GM11168 (cell line): Measurements from ENCODE around the gene ERV3-1.
"Not testable (repeated sequence)": the region's sequence is repeated elsewhere in the genome, so short reads cannot be mapped to it uniquely, and the experiment has no call there.

Experiments used
- in situ Hi-C: fragments of 300-500 bp; cut with MboI; formaldehyde crosslinking; loops from one replicate; pipeline ENCODE4 v1.12.0; 2022; ENCODE audit warnings: low sequenced_read_pairs; ENCODE audit not compliant: unreplicated experiment

ERV3-1 gene

GRCh38 chr7:65006094-65006992 is at the start of gene ERV3-1:
Gene ERV3-1, minus strand, starts transcription at chr7:65006687. Its CDS starts 13,661 bp downstream, at chr7:64993026.
- in situ Hi-C loops: no loop called here

DNA sequence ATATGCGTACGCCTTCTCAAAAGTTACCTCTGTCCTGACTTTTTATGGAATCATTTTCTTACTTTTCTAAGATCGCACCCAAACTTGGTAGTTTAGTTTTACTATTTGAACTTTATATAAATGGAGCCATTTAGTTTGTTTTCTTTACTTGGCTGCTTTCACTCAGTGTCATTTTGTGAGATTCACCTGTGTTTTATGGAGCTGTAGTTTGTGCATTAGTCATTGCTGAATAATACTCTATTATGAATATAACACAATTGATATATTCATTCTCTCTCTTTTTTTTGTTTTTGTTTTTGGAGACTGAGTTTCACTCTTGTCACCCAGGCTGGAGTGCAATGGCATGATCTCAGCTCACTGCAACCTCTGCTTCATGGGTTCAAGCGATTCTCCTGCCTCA is 49.3 kb upstream of the ERV3-1 start:
- in situ Hi-C loops: not testable (repeated sequence)

DNA sequence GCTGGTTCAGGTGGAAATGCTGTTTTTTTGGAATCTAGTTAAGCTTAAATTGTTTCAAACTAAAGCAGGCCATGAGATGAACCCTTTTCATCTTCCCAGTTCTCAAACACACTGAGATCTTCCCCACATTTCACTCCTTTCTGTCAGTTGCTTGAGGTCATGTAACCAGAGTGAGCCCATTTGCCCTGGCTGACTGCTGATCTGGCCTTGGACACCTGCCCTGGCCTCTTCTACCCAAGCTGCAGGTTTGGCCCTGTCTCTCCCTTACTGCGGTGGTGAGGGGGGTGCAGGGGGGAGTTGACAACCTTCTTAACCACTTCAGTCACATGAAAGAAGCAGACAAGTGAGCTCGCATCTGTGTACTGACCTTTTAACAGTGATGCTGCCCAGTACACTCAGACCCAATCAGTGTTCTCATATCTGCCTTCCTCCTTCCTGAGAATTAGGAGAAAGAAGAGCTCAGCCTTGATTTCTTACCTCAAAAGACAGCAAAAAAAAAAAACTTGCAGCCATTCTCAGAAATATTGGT is 48.0 kb upstream of the ERV3-1 start:
- in situ Hi-C loops: not testable (repeated sequence)

DNA sequence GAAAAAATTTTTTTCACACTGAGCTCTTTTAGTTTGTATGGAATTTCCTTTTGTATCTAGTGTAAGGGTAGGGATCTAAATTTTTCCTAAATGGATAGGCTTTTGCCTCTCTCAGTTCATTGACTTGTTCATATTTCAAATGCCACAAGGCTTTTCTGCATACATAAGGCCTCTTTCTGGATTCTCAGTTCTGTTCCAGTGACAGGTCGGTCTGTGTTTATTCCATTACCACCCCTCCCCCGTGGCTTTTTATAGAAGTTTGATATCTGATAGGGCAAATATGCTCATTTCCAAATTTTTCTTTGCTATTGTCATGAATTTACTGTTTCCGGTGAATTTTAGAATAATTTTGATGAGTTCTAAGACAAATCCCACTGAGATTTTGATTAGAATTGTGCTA is 45.2 kb upstream of the ERV3-1 start:
- in situ Hi-C loops: not testable (repeated sequence)

DNA sequence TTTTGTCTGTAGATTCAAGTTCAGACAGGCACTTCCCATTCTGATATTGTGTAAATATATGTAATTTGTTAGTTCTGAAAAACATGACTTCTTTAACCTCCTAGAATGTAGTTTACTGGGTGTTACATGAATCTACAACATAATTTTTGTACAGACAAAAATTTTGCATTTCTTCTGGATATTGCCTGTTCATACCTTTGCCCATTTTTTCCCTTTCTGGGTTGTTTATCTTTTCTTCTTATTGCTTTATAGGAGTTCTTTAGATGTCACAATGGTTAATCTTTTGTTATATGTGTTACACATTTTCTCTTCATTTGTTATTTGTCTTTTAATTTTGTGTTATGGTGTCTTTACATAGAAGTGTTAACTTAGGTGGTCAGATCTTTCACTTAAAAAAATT is 44.7 kb upstream of the ERV3-1 start:
- in situ Hi-C loops: not testable (repeated sequence)

- in situ Hi-C loops: not testable (repeated sequence)
Measured at GRCh38 chr7:65046329-65046728, 39.8 kb upstream of the ERV3-1 start.

- in situ Hi-C loops: not testable (repeated sequence)
Measured at GRCh38 chr7:65045589-65045988, 39.1 kb upstream of the ERV3-1 start.

DNA sequence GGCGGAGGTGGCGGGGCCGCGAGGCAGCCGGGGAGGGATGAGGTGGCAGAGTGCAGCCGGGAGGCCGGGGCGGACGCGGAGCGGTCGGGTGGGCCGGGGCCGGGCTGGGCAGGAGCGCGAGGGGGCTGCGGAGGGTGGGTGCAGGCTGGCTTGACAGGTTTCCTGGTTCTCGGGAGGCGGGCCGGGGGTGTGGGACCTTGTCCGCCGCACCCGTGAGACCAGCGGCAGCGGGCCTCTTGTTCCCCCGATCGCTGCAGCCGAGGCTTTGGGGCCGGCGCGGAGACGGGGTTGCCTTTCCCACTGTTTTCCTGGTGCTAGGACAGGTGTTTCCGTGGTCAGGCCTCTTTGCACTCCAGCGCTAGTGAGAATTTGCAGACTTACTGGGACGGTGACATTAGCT is 32.3 kb upstream of the ERV3-1 start:
- in situ Hi-C loops: not testable (repeated sequence)

DNA sequence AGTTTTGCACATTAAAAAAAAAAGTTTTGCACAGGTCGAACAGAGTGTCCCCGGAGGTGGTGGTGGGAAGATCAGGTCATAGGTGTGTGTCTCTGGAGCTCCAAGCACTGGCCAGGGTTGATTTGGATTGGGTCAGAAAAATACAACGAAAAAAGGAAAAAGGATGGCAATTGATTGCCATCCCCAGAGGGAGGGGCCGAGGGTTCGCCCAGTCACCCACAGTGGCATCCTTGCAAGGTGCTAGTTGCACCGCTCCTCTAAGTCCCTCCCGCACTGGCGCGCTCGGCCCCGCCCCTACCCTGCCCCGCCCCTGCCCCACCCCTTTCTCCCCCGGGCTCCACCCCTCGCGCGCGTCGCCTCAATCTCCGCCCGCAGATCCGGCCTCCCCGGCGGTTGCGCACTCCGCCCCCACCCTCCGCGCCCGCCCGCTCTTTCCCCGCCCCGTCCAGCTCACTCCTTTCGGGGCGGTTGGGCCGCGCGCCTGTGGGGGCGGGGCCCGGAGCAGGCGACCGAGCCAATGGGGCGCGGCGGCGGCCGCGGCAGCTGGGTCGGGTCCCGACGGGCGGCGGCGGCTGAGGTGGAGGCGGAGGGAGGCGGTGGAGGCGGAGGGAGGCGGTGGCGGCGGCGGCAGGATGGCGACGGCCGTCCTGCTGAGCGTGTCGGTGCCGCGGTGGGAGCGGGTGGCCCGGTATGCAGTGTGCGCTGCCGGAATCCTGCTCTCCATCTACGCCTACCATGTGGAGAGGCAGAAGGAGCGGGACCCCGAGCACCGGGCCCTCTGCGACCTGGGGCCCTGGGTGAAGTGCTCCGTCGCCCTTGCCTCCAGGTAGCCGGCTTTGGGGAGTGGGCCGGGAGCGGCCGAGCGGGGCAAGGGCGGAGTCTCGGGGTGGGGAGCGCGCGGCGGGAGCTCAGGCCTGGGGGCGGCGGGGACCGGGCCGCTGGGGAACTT is 31.5 kb upstream of the ERV3-1 start:
- in situ Hi-C loops: no loop called here

DNA sequence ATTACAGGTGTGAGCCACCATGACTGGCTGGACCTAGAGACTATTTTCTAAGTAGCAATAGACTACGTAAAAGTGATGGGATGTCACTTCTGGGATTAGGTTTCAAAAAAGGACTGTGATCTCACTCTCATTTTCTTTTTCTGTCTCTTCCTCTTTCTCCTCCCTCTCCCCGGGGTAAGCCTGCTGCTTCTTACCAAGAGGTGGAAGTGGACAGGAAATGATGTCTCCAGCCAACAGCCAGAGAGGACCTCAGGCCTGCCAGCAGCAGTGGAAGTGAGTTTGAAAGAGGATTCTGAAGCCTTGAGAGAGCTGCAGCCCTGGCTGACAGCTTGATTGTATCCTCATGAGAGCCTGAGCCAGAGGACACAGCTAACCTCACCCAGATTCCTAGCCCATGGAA is 30.0 kb upstream of the ERV3-1 start:
- in situ Hi-C loops: not testable (repeated sequence)

DNA sequence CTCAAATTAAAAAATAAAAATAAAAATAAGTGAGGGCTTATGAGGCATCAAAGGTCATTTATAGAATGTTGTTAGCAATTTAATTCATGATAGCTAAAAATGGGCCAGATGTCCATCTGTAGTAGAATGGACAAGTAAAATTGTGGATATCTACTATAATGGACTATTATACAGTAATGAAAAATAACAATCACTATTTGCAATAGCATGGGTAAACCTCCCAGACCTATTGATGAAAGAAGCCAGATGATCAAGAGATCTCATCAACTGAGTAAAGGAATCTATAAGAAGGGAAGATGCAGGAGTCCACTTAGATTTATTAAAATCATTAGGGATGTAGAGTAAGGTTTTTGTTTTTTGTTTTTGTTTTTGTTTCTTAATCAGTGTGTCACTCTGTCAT is 29.0 kb upstream of the ERV3-1 start:
- in situ Hi-C loops: not testable (repeated sequence)

GRCh38 chr7:65034120-65034782 is 27.8 kb upstream of the ERV3-1 start:
- in situ Hi-C loops: not testable (repeated sequence)

GRCh38 chr7:65033391-65033790 is 26.9 kb upstream of the ERV3-1 start:
- in situ Hi-C loops: not testable (repeated sequence)

DNA sequence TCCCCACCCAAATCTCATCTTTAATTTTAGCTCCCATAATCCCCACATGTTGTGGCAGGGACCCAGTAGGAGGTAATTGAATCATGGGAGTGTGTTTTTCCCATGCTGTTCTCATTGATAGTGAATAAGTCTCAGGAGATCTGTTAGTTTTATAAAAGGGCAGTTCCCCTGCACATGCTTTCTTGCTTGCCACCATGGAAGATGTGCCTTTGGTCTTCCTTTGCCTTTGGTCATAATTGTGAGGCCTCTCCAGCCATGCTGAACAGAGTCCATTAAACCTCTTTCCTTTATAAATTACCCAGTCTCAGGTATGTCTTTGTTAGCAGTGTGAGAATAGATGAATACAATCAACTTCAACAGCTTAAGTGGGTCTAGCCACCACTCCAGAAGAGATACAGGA is 18.5 kb upstream of the ERV3-1 start:
- in situ Hi-C loops: loop anchor here (5.0 kb wide), 1 partner anchor 837 kb away; no protein-coding TSS in a partner anchor

DNA sequence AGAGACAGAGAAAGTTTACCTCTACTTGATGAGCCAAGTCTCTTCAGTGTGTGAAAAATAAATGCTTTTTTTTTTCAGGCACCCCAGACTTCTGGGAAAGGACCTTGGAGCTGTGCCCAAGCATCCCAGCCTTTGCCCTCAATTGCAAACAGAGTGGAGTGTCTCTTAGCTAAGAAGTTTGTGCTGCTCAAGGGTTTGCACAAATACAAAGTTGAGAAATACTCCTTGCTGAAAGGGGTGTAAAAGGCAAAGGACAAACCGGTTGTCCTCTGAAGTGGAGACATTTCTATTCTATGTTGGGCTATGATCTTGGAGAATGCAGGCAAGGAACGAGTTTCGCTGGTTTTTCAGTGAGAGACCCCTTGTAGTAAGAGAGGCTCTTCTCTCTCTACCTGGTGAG is 14.5 kb upstream of the ERV3-1 start:
- in situ Hi-C loops: not testable (repeated sequence)

DNA sequence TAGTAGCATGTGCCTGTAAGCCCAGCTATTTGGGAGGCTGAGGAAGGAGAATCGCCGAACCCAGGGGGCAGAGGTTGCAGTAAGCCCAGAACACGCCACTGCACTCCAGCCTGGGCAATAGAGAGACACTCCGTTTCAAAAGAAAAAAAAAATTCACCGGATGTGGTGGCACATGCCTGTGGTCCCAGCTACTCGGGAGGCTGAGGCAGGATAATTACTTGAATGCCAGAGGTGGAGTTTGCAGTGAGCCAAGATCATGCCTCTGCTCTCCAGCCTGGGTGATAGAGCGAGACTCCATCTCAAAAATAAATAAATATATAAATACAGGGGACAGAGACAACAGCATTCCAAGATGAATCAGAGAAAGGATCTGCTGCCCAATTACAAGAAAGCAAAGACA is 3.4 kb upstream of the ERV3-1 start:
- in situ Hi-C loops: not testable (repeated sequence)

- in situ Hi-C loops: not testable (repeated sequence)
Measured at GRCh38 chr7:65009394-65009793, 2.9 kb upstream of the ERV3-1 start.

DNA sequence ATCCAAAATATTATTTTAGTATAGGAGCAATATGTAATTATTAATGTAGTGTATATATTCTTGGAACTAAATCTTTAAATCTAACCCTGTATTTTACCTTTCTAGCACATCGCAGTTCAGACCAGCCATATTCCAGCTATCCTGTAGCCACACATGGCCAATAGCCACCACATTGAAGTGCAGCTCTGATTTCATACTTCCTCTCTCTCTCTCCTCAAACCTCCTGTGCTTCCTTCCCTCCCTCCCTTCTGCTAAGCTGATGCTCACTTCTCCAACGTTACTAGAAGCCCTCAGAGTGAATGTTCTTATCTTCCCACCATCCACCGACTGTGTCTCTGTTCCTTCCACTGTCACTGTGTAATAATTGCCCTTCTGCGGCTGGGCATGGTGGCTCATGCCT is 549 bp upstream of the ERV3-1 start:
- in situ Hi-C loops: not testable (repeated sequence)

- in situ Hi-C loops: no loop called here
Measured at GRCh38 chr7:65004575-65004974, 1.9 kb downstream of the ERV3-1 start.

GRCh38 chr7:65002972-65003585 is 3.4 kb downstream of the ERV3-1 start:
- in situ Hi-C loops: no loop called here
